ENCODE measurements around the gene SLIT3. TPM values are rescaled to one million over a fixed set of nuclear protein-coding genes. Genes with fewer than 3 reads are reported as not detected.

Gene SLIT3
- total and polyA plus RNA-seq, 4 experiments from 2014 or later = not detected

DNA sequence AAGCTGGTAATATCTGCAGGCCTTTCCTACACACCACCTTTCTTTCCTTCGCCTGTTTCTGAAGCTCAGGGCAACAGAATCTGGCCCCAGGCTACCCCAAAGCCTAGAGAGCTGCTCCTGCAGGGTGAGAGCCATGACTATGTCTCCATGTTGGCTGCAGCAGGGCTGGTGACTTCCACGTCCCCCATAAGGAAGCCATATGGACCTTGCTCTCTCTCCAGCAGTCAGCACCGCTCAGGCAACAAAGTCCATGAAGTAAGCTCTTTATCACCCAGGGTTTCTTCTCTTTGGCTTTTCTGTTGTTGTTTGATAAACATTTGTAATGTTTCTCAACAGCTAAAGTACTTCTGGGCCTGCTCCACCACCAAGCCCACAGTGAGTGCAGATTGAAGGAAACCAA is 125.2 kb downstream of the SLIT3 start:
- H3K27ac Mint-ChIP-seq = no peak overlapping the region
- no peak overlapping the region for H3K27ac ChIP-seq (ENCODE audit: low read depth, low read length)
- no peak for DNase-seq
- intact Hi-C loops (cut with micrococcal nuclease) = no loop called here
- H3K9me3 ChIP-seq (ENCODE audit: control insufficient read depth in 1 of 2, low read length in 2 of 2) = no peaks in the 10 kb centered on the region
- no peak overlapping the region for H3K4me3 Mint-ChIP-seq
- H3K9me3 Mint-ChIP-seq = peaks cover 0 to 8% (median under 1%) of the 10 kb centered on the region in 8 donors
- no peaks in the 10 kb centered on the region for H3K36me3 ChIP-seq (ENCODE audit: insufficient read depth, low read length)
- POLR2A ChIA-PET (ENCODE audit: partially characterized antibody) = no interaction called here
- CTCF ChIA-PET (ENCODE audit: partially characterized antibody) = no interaction called here
- no peak overlapping the region for H3K4me3 ChIP-seq (ENCODE audit: low read length in 2 of 2)
- no peaks in the 10 kb centered on the region for H3K27me3 ChIP-seq (ENCODE audit: insufficient read depth, low read length)
- no peaks in the 10 kb centered on the region for H3K36me3 Mint-ChIP-seq
- no peaks in the 10 kb centered on the region for H3K4me1 ChIP-seq (ENCODE audit: insufficient read depth, low read length)
- H3K27me3 Mint-ChIP-seq = peaks cover 0 to 2% of the 10 kb centered on the region in 2 donors
- H3K4me1 Mint-ChIP-seq = no peaks in the 10 kb centered on the region

DNA sequence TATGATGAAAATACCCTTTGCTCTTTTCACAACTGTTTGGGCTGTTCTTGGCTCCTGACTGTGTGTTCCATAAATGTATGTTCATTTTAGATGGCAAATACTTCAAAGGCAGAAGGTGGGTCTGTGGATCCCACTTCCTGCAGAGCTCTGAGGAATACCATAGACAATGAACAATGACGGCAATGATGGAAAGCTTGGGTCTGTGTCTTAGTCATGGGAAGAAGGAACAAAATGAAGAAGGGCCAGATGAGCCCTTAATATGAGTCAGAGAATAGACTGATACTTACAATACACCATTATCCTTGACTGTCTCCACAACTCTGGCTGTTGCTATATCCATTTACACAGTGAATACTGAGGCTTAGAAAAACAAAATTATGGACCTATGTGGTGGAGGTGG is 126.0 kb downstream of the SLIT3 start:
- intact Hi-C loops (cut with micrococcal nuclease) = no loop called here
- no peaks in the 10 kb centered on the region for H3K36me3 ChIP-seq (ENCODE audit: insufficient read depth, low read length)
- H3K4me3 ChIP-seq (ENCODE audit: low read length in 2 of 2) = no peak overlapping the region
- DNase-seq = no peak
- no peak overlapping the region for H3K27ac ChIP-seq (ENCODE audit: low read depth, low read length)
- H3K4me1 ChIP-seq (ENCODE audit: insufficient read depth, low read length) = no peaks in the 10 kb centered on the region
- Mint-ChIP-seq H3K36me3 (no peaks in the 10 kb centered on the region), H3K27ac (no peak overlapping the region), H3K4me1 (no peaks in the 10 kb centered on the region), H3K4me3 (no peak overlapping the region), H3K27me3 (peaks cover 0 to 4% of the 10 kb centered on the region in 2 donors), H3K9me3 (peaks cover 0 to 8% (median under 1%) of the 10 kb centered on the region in 8 donors)
- ChIA-PET POLR2A (ENCODE audit: partially characterized antibody) (no interaction called here), CTCF (ENCODE audit: partially characterized antibody) (no interaction called here)
- no peaks in the 10 kb centered on the region for H3K27me3 ChIP-seq (ENCODE audit: insufficient read depth, low read length)
- no peaks in the 10 kb centered on the region for H3K9me3 ChIP-seq (ENCODE audit: control insufficient read depth in 1 of 2, low read length in 2 of 2)

DNA sequence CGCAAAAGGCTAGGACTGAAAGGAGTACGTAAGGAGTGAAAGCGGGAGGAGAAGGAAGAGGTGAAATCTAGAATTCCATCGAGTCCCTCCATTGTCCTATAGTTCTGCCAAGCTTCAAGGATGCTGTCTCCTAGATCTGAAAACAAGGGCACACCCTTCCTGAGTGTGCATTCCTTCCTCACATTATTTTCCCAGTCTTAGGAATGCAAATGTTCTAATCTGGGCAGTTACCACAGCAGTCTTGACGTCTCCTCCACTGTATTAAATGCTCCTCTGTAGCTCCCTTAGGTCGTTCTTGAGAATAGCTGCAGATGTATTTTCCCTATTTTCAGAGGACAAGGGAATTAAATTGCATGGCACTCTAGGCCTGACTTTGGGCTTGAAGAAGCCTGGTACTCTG is 127.6 kb downstream of the SLIT3 start:
- H3K27me3 ChIP-seq (ENCODE audit: insufficient read depth, low read length) = no peaks in the 10 kb centered on the region
- intact Hi-C loops (cut with micrococcal nuclease) = no loop called here

DNA sequence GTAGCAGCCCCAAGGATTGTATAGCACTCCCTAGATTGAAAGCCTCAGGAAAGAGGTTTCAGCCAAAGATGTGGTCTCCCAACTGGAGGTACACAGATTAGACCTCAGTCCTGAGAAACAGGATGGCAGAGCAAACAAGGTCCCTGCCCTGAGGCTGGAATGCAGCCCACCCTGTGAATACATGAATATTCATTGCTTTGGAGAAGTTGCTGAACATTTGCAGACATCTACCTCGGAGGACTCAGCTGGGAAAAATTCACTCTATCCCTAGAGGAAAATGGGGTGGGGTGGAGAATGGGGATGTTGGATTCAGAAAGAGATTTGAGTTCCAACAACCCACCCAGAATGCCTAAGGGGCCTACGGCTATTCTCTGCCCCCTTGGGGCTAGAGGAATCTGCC is 129.4 kb downstream of the SLIT3 start:
- POLR2A ChIA-PET (ENCODE audit: partially characterized antibody) = no interaction called here
- CTCF ChIA-PET (ENCODE audit: partially characterized antibody) = no interaction called here
- Histone ChIP-seq H3K27ac (ENCODE audit: low read depth, low read length) (no peak overlapping the region), H3K4me3 (ENCODE audit: low read length in 2 of 2) (no peak overlapping the region), H3K9me3 (ENCODE audit: control insufficient read depth in 1 of 2, low read length in 2 of 2) (no peaks in the 10 kb centered on the region), H3K4me1 (ENCODE audit: insufficient read depth, low read length) (no peaks in the 10 kb centered on the region), H3K27me3 (ENCODE audit: insufficient read depth, low read length) (no peaks in the 10 kb centered on the region), H3K36me3 (ENCODE audit: insufficient read depth, low read length) (no peaks in the 10 kb centered on the region)
- Mint-ChIP-seq H3K4me1 (no peaks in the 10 kb centered on the region), H3K27ac (no peak overlapping the region), H3K4me3 (no peak overlapping the region), H3K9me3 (peaks cover 0 to 8% (median under 1%) of the 10 kb centered on the region in 8 donors), H3K36me3 (no peaks in the 10 kb centered on the region), H3K27me3 (peaks cover 0 to 8% of the 10 kb centered on the region in 2 donors)
- DNase-seq = no peak
- intact Hi-C loops (cut with micrococcal nuclease) = no loop called here

More for the DNA sequence above, 127.6 kb downstream of the SLIT3 start:
- no peak overlapping the region for H3K27ac ChIP-seq (ENCODE audit: low read depth, low read length)
- H3K27me3 Mint-ChIP-seq = peaks cover 0 to 4% of the 10 kb centered on the region in 2 donors
- peaks cover 0 to 8% (median under 1%) of the 10 kb centered on the region in 8 donors for H3K9me3 Mint-ChIP-seq
- no peaks in the 10 kb centered on the region for H3K4me1 Mint-ChIP-seq
- no peaks in the 10 kb centered on the region for H3K9me3 ChIP-seq (ENCODE audit: control insufficient read depth in 1 of 2, low read length in 2 of 2)
- CTCF ChIA-PET (ENCODE audit: partially characterized antibody) = no interaction called here
- no peak for DNase-seq
- no peaks in the 10 kb centered on the region for H3K36me3 ChIP-seq (ENCODE audit: insufficient read depth, low read length)
- H3K4me3 Mint-ChIP-seq = no peak overlapping the region
- H3K36me3 Mint-ChIP-seq = no peaks in the 10 kb centered on the region
- H3K4me1 ChIP-seq (ENCODE audit: insufficient read depth, low read length) = no peaks in the 10 kb centered on the region
- no peak overlapping the region for H3K27ac Mint-ChIP-seq
- no peak overlapping the region for H3K4me3 ChIP-seq (ENCODE audit: low read length in 2 of 2)
- POLR2A ChIA-PET (ENCODE audit: partially characterized antibody) = no interaction called here

DNA sequence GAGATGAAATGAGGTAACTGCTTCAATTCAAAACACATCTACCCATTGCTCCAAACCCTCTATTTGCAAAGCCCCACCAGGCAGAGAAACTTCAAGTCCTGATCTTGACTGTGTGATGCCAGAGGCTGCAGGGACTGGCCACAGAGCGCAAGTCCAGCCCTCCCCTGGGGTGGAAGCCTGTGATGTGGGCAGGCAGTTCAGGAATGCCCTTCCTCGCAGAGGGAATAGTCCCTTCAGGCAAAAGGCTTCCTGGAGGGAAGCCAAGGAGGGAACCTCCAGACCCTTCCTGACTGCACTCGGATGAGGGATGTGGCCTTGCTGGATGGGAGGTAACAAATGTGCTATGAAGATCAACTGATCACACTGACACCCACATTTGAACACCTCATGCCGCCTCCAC is 131.2 kb downstream of the SLIT3 start:
- H3K4me1 ChIP-seq (ENCODE audit: insufficient read depth, low read length) = no peaks in the 10 kb centered on the region
- DNase-seq = no peak
- Mint-ChIP-seq H3K27ac (no peak overlapping the region), H3K4me1 (no peaks in the 10 kb centered on the region), H3K9me3 (peaks cover 0 to 8% (median 0%) of the 10 kb centered on the region in 8 donors), H3K27me3 (peaks cover 0 to 8% of the 10 kb centered on the region in 2 donors), H3K36me3 (no peaks in the 10 kb centered on the region), H3K4me3 (no peak overlapping the region)
- no peak overlapping the region for H3K27ac ChIP-seq (ENCODE audit: low read depth, low read length)
- no peaks in the 10 kb centered on the region for H3K27me3 ChIP-seq (ENCODE audit: insufficient read depth, low read length)
- no peaks in the 10 kb centered on the region for H3K36me3 ChIP-seq (ENCODE audit: insufficient read depth, low read length)
- ChIA-PET POLR2A (ENCODE audit: partially characterized antibody) (no interaction called here), CTCF (ENCODE audit: partially characterized antibody) (no interaction called here)
- no peaks in the 10 kb centered on the region for H3K9me3 ChIP-seq (ENCODE audit: control insufficient read depth in 1 of 2, low read length in 2 of 2)
- intact Hi-C loops (cut with micrococcal nuclease) = no loop called here
- no peak overlapping the region for H3K4me3 ChIP-seq (ENCODE audit: low read length in 2 of 2)

DNA sequence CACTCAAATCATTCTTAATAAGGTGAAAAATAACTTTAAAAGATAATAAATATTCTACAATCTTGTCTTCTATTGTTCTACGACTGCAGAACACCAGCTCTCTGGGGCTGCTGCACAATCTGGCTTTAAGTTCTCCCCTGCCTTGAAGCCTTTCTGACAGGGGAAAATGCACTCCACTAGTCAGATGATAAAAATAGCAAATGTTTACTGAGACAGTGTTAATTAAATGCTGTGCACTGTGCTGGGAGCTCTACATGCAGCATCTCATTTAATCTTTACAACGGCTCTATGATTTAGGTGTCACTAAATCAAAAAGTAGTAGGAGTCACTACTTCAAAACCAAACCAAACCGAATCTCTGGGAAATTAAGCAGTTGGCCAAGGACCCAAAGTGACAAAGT is 132.7 kb downstream of the SLIT3 start:
- Mint-ChIP-seq H3K36me3 (no peaks in the 10 kb centered on the region), H3K4me1 (no peaks in the 10 kb centered on the region), H3K9me3 (peaks cover 0 to 7% (median 0%) of the 10 kb centered on the region in 8 donors), H3K27me3 (peaks cover 0 to 6% of the 10 kb centered on the region in 2 donors), H3K4me3 (no peak overlapping the region), H3K27ac (no peak overlapping the region)
- no peak overlapping the region for H3K4me3 ChIP-seq (ENCODE audit: low read length in 2 of 2)
- intact Hi-C loops (cut with micrococcal nuclease) = no loop called here
- DNase-seq = no peak
- H3K36me3 ChIP-seq (ENCODE audit: insufficient read depth, low read length) = no peaks in the 10 kb centered on the region
- ChIA-PET POLR2A (ENCODE audit: partially characterized antibody) (no interaction called here), CTCF (ENCODE audit: partially characterized antibody) (no interaction called here)
- H3K27me3 ChIP-seq (ENCODE audit: insufficient read depth, low read length) = no peaks in the 10 kb centered on the region
- H3K4me1 ChIP-seq (ENCODE audit: insufficient read depth, low read length) = no peaks in the 10 kb centered on the region
- H3K9me3 ChIP-seq (ENCODE audit: control insufficient read depth in 1 of 2, low read length in 2 of 2) = no peaks in the 10 kb centered on the region
- H3K27ac ChIP-seq (ENCODE audit: low read depth, low read length) = no peak overlapping the region

DNA sequence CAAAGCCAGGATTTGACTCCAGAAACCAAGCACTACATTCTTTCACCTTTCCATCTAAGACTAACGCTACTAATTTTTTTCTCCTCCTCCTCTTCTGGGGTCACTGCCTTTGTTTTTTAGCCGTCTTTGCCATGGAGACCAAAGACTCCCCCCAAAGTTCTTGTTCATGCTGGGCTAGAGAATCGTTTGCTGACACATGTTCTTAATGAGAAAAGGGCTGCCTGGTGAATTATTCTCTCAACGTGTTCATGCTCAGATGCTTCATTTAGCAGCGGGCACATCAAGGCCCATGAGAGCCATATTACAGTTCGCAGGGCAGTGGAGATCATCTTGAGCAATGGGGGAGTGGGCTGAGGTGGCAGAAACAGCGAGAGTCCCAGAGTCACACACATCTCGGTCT is 134.9 kb downstream of the SLIT3 start:
- intact Hi-C loops (cut with micrococcal nuclease) = no loop called here
- POLR2A ChIA-PET (ENCODE audit: partially characterized antibody) = no interaction called here
- no peaks in the 10 kb centered on the region for H3K36me3 Mint-ChIP-seq

DNA sequence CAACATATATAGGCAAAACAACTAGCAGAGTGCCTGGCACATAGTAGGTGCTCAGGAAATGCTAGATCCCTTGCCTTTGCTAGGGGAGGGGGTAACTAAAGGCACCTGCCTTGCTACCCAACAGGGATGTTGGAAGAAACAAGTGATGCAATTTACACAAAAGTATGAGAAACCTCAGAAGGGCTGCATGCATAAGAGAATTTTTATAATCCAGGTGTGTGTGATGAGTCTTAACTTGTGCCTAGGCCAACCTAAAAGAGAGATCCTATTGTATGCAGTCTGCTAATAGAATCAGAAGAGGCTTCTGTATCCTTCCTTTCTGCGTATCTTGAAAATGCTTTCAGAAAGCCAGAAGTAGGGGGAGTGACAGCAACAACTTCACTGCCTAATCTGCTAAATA is 135.9 kb downstream of the SLIT3 start:
- POLR2A ChIA-PET (ENCODE audit: partially characterized antibody) = no interaction called here
- Histone ChIP-seq H3K4me1 (ENCODE audit: insufficient read depth, low read length) (no peaks in the 10 kb centered on the region), H3K36me3 (ENCODE audit: insufficient read depth, low read length) (no peaks in the 10 kb centered on the region), H3K4me3 (ENCODE audit: low read length in 2 of 2) (no peak overlapping the region), H3K27me3 (ENCODE audit: insufficient read depth, low read length) (no peaks in the 10 kb centered on the region), H3K9me3 (ENCODE audit: control insufficient read depth in 1 of 2, low read length in 2 of 2) (no peaks in the 10 kb centered on the region), H3K27ac (ENCODE audit: low read depth, low read length) (no peak overlapping the region)
- no peak overlapping the region for H3K4me3 Mint-ChIP-seq
- DNase-seq = no peak
- H3K36me3 Mint-ChIP-seq = no peaks in the 10 kb centered on the region
- CTCF ChIA-PET (ENCODE audit: partially characterized antibody) = no interaction called here
- H3K27me3 Mint-ChIP-seq = peaks cover 0 to 5% of the 10 kb centered on the region in 2 donors
- no peaks in the 10 kb centered on the region for H3K4me1 Mint-ChIP-seq
- peaks cover 0 to 7% (median 2%) of the 10 kb centered on the region in 8 donors for H3K9me3 Mint-ChIP-seq
- intact Hi-C loops (cut with micrococcal nuclease) = no loop called here
- no peak overlapping the region for H3K27ac Mint-ChIP-seq

More for the DNA sequence above, 134.9 kb downstream of the SLIT3 start:
- Mint-ChIP-seq H3K9me3 (peaks cover 0 to 6% (median under 1%) of the 10 kb centered on the region in 8 donors), H3K4me1 (no peaks in the 10 kb centered on the region), H3K27ac (no peak overlapping the region), H3K27me3 (peaks cover 0 to 6% of the 10 kb centered on the region in 2 donors), H3K4me3 (no peak overlapping the region)
- Histone ChIP-seq H3K4me1 (ENCODE audit: insufficient read depth, low read length) (no peaks in the 10 kb centered on the region), H3K4me3 (ENCODE audit: low read length in 2 of 2) (no peak overlapping the region), H3K36me3 (ENCODE audit: insufficient read depth, low read length) (no peaks in the 10 kb centered on the region), H3K27ac (ENCODE audit: low read depth, low read length) (no peak overlapping the region), H3K9me3 (ENCODE audit: control insufficient read depth in 1 of 2, low read length in 2 of 2) (no peaks in the 10 kb centered on the region), H3K27me3 (ENCODE audit: insufficient read depth, low read length) (no peaks in the 10 kb centered on the region)
- no peak for DNase-seq
- CTCF ChIA-PET (ENCODE audit: partially characterized antibody) = no interaction called here

Data from CD4-positive, alpha-beta memory T cell (primary cell).